ENCODE data around the gene OSER1. TPM values are rescaled to one million over a fixed set of nuclear protein-coding genes. Genes with fewer than 3 reads are reported as not detected.

OSER1 gene
- polyA plus RNA-seq, 3 donors from 2014 or later = 37.9 to 61.4 (median 55.1) TPM

DNA sequence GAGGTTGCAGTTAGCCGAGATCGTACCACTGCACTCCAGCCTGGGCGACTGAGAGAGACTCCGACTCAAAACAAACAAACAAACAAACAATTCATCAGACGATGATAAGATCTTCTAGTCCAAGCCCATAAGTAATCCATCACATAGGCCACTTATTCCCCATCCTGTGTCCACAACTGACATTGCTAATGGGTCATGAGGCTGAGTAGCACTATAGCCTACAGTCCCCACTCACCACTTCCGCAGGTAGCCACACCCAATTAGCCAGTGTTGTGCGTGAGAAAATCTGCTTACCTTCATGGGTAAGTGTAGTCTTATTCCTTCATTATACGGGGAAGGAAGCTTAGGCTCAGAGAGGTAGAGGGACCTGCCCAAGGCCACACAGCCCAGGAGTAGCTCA lies 36.7 kb downstream of the OSER1 start:
- Mint-ChIP-seq H3K36me3 (no peaks in the 10 kb centered on the region), H3K4me3 (no peak overlapping the region), H3K9me3 (peaks cover 0 to 1% (median 0%) of the 10 kb centered on the region in 6 donors), H3K4me1 (no peaks in the 10 kb centered on the region), H3K27me3 (ENCODE audit: low read depth in 3 of 3) (peaks cover 10 to 12% (median 12%) of the 10 kb centered on the region in 3 donors), H3K27ac (no peak overlapping the region)
- DNase-seq = no peak

- Mint-ChIP-seq H3K36me3 (no peaks in the 10 kb centered on the region), H3K27me3 (ENCODE audit: low read depth in 3 of 3) (peaks cover 10 to 13% (median 12%) of the 10 kb centered on the region in 3 donors), H3K4me1 (no peaks in the 10 kb centered on the region), H3K4me3 (no peak overlapping the region), H3K9me3 (peaks cover 0 to 2% (median 0%) of the 10 kb centered on the region in 6 donors), H3K27ac (no peak overlapping the region)
- DNase-seq = no peak
Observed at GRCh38 chr20:44173116-44173515, 37.5 kb downstream of the OSER1 start.

- Mint-ChIP-seq H3K9me3 (peaks cover 0 to 2% (median 0%) of the 10 kb centered on the region in 6 donors), H3K27me3 (ENCODE audit: low read depth in 3 of 3) (peaks cover 10 to 14% (median 13%) of the 10 kb centered on the region in 3 donors), H3K27ac (no peak overlapping the region), H3K36me3 (no peaks in the 10 kb centered on the region), H3K4me3 (no peak overlapping the region), H3K4me1 (no peaks in the 10 kb centered on the region)
- DNase-seq = no peak
Observed at GRCh38 chr20:44172572-44172950, 38.0 kb downstream of the OSER1 start.

DNA sequence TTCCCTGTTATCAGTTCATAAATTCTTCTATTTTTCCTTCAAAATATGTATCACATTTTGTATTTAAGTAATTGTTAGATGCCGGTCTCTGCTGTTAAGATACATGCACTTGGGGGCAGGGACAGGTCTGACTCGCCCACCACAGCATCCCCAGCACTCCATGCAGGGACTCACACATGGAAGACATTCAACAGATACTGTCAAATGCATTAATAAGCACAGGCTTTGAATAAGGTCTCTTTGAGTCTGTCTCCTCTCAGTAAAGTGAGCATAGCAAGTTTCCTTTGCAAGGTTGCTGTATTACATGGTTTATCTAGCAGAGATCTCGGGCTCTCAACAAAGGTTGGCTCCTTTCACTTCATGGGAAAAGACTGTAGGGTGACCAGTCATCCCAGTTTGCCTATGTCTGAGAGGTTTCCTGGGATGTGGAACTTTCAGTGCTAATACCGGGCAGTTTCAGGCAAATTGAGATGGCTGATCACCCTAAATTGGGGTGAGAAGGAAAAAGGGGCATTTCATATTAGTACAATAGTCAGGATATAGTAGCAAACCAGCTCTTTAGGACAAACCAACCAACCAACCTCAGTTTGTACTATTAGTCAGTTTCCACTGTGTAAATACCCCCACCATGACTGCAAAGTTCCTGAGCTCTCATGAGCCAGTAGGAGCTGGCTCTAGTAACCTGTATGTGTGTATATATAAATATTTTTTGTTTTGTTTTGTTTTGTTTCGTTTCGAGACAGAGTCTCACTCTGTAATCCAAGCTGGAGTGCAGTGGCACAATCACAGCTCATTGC lies 38.6 kb downstream of the OSER1 start:
- H3K4me3 Mint-ChIP-seq = no peak overlapping the region
- no peaks in the 10 kb centered on the region for H3K4me1 Mint-ChIP-seq
- H3K27ac Mint-ChIP-seq = no peak overlapping the region
- peaks cover 0 to 2% (median 0%) of the 10 kb centered on the region in 6 donors for H3K9me3 Mint-ChIP-seq
- H3K36me3 Mint-ChIP-seq = no peaks in the 10 kb centered on the region
- DNase-seq = no peak
- H3K27me3 Mint-ChIP-seq (ENCODE audit: low read depth in 3 of 3) = peaks cover 10 to 15% (median 13%) of the 10 kb centered on the region in 3 donors

- Mint-ChIP-seq H3K9me3 (peaks cover 0 to 2% (median 0%) of the 10 kb centered on the region in 6 donors), H3K27ac (no peak overlapping the region)
Observed at GRCh38 chr20:44170816-44171410, 39.7 kb downstream of the OSER1 start.

GRCh38 chr20:44167736-44168135 lies 42.8 kb downstream of the OSER1 start:
- Mint-ChIP-seq H3K4me3 (no peak overlapping the region), H3K9me3 (peaks cover 0 to 2% (median 0%) of the 10 kb centered on the region in 6 donors), H3K4me1 (no peaks in the 10 kb centered on the region), H3K27me3 (ENCODE audit: low read depth in 3 of 3) (peaks cover 11 to 18% (median 16%) of the 10 kb centered on the region in 3 donors), H3K27ac (no peak overlapping the region), H3K36me3 (no peaks in the 10 kb centered on the region)
- DNase-seq = no peak

More at GRCh38 chr20:44170816-44171410, 39.7 kb downstream of the OSER1 start:
- Mint-ChIP-seq H3K27me3 (ENCODE audit: low read depth in 3 of 3) (peaks cover 12 to 15% (median 13%) of the 10 kb centered on the region in 3 donors), H3K36me3 (no peaks in the 10 kb centered on the region), H3K4me3 (no peak overlapping the region), H3K4me1 (no peaks in the 10 kb centered on the region)
- DNase-seq = no peak

GRCh38 chr20:44166477-44166876 lies 44.1 kb downstream of the OSER1 start:
- Mint-ChIP-seq H3K27me3 (ENCODE audit: low read depth in 3 of 3) (peaks cover 9 to 14% (median 11%) of the 10 kb centered on the region in 3 donors), H3K27ac (no peak overlapping the region), H3K4me1 (no peaks in the 10 kb centered on the region), H3K36me3 (no peaks in the 10 kb centered on the region), H3K9me3 (peaks cover 0 to 2% (median 0%) of the 10 kb centered on the region in 6 donors), H3K4me3 (no peak overlapping the region)
- DNase-seq = no peak

GRCh38 chr20:44166008-44166407 lies 44.6 kb downstream of the OSER1 start:
- DNase-seq = no peak
- Mint-ChIP-seq H3K4me3 (no peak overlapping the region), H3K4me1 (no peaks in the 10 kb centered on the region), H3K27me3 (ENCODE audit: low read depth in 3 of 3) (peaks cover 8 to 12% (median 11%) of the 10 kb centered on the region in 3 donors), H3K27ac (no peak overlapping the region), H3K36me3 (no peaks in the 10 kb centered on the region), H3K9me3 (peaks cover 0 to 2% (median 0%) of the 10 kb centered on the region in 6 donors)

GRCh38 chr20:44160133-44160532 lies 50.4 kb downstream of the OSER1 start:
- Mint-ChIP-seq H3K36me3 (no peaks in the 10 kb centered on the region), H3K4me3 (no peak overlapping the region), H3K27ac (no peak overlapping the region), H3K4me1 (no peaks in the 10 kb centered on the region), H3K27me3 (ENCODE audit: low read depth in 3 of 3) (peaks cover 0 to 19% (median 9%) of the 10 kb centered on the region in 3 donors), H3K9me3 (no peaks in the 10 kb centered on the region)
- DNase-seq = no peak

DNA sequence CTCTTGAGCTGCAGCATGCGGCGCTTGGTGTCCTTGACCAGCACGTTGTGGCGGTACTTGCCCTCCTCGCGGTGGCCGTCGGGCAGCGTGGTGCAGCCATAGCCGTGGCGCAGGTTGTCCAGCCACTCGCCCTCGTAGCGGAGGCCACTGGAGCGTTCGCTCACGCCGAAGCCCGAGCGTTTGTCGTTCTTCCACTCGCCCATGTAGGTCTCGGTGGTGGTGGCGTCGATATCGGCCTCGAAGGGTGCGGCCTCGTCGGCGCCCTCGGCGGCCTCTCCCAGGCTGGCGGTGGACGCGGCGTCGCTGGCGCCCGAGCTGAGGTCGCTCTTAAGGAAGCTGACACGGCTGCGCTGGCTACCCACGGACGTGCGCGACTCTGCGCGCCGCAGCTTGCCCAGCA lies 50.9 kb downstream of the OSER1 start:
- Mint-ChIP-seq H3K4me3 (no peak overlapping the region), H3K27me3 (ENCODE audit: low read depth in 3 of 3) (peaks cover 0 to 19% (median 9%) of the 10 kb centered on the region in 3 donors), H3K4me1 (no peaks in the 10 kb centered on the region), H3K36me3 (no peaks in the 10 kb centered on the region), H3K9me3 (no peaks in the 10 kb centered on the region), H3K27ac (no peak overlapping the region)
- no peak for DNase-seq

- no peak overlapping the region for H3K4me3 Mint-ChIP-seq
Observed at GRCh38 chr20:44159125-44159524, 51.4 kb downstream of the OSER1 start.

GRCh38 chr20:44157061-44157460 lies 53.5 kb downstream of the OSER1 start:
- H3K4me3 Mint-ChIP-seq = no peak overlapping the region
- no peak for DNase-seq
- H3K9me3 Mint-ChIP-seq = no peaks in the 10 kb centered on the region
- no peaks in the 10 kb centered on the region for H3K36me3 Mint-ChIP-seq
- peaks cover 2 to 13% (median 13%) of the 10 kb centered on the region in 3 donors for H3K27me3 Mint-ChIP-seq (ENCODE audit: low read depth in 3 of 3)
- H3K27ac Mint-ChIP-seq = no peak overlapping the region
- H3K4me1 Mint-ChIP-seq = no peaks in the 10 kb centered on the region

More at GRCh38 chr20:44159125-44159524, 51.4 kb downstream of the OSER1 start:
- Mint-ChIP-seq H3K27me3 (ENCODE audit: low read depth in 3 of 3) (peaks cover 0 to 19% (median 6%) of the 10 kb centered on the region in 3 donors), H3K4me1 (no peaks in the 10 kb centered on the region), H3K36me3 (no peaks in the 10 kb centered on the region), H3K9me3 (no peaks in the 10 kb centered on the region), H3K27ac (no peak overlapping the region)
- DNase-seq = no peak

DNA sequence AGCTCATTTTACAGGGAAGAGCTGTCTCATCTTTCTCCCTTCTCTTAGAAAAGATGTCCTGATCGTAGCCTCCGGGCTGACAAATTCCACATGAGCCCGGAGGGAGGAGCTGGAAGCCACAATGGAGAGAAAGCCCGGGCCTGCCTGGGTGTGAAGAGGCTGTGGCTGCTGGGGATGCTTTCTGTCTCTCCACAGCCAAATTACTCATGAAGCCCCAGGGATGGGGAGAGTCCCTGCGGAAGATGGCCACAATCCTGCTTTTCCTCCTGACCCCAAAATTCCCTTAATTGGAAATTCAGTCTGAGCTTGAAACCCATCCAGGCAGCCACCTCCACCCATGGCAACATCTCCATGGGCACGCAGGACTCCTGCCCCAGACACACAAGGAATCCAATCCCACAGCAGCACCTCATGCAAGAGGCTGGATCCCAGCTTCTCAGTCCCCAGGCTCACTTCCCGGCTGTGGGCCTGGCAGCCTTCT lies 56.0 kb downstream of the OSER1 start:
- Mint-ChIP-seq H3K36me3 (no peaks in the 10 kb centered on the region), H3K27me3 (ENCODE audit: low read depth in 3 of 3) (peaks cover 4 to 13% (median 10%) of the 10 kb centered on the region in 3 donors), H3K4me1 (no peaks in the 10 kb centered on the region), H3K9me3 (no peaks in the 10 kb centered on the region), H3K27ac (no peak overlapping the region), H3K4me3 (no peak overlapping the region)
- no peak for DNase-seq

GRCh38 chr20:44153636-44154043 lies 56.9 kb downstream of the OSER1 start:
- H3K36me3 Mint-ChIP-seq = no peaks in the 10 kb centered on the region
- peaks cover 4 to 11% (median 9%) of the 10 kb centered on the region in 3 donors for H3K27me3 Mint-ChIP-seq (ENCODE audit: low read depth in 3 of 3)
- no peak overlapping the region for H3K27ac Mint-ChIP-seq
- H3K4me3 Mint-ChIP-seq = no peak overlapping the region
- no peaks in the 10 kb centered on the region for H3K4me1 Mint-ChIP-seq
- H3K9me3 Mint-ChIP-seq = no peaks in the 10 kb centered on the region
- no peak for DNase-seq
